Duodenal mucosa (tissue), 2 donors: ENCODE data around the gene EDN2.
A peak's percentile ranks its signal among the peaks of the same experiment; 100 is the strongest.

Experiments used
- H3K27ac ChIP-seq: one replicate; pipeline ENCODE4 v1.7.0; 2013; ENCODE audit warnings: low read depth, low read length
- H3K27me3 ChIP-seq, 2 donors: one replicate each; pipeline ENCODE4 v1.7.0; 2013; ENCODE audit warnings: low read length in 2 of 2, control low read depth in 1 of 2; ENCODE audit not compliant: insufficient read depth in 2 of 2, control insufficient read depth in 1 of 2
- H3K36me3 ChIP-seq, 2 donors: one replicate each; pipeline ENCODE4 v1.7.0; 2013; ENCODE audit warnings: low read length in 2 of 2, control low read depth in 1 of 2; ENCODE audit not compliant: insufficient read depth in 2 of 2, control insufficient read depth in 1 of 2
- H3K4me1 ChIP-seq, 2 donors: one replicate each; pipeline ENCODE4 v1.7.0; 2013; ENCODE audit warnings: low read length in 2 of 2, control low read depth in 1 of 2; ENCODE audit not compliant: insufficient read depth in 2 of 2, control insufficient read depth in 1 of 2
- H3K4me3 ChIP-seq, 2 donors: one replicate each; pipeline ENCODE4 v1.7.0; 2013; ENCODE audit warnings: low read length in 2 of 2, low read depth in 1 of 2
- H3K9ac ChIP-seq, 2 donors: one replicate each; pipeline ENCODE4 v1.7.0; 2013; ENCODE audit warnings: low read length in 2 of 2, low read depth in 1 of 2
- H3K9me3 ChIP-seq, 2 donors: one replicate each; pipeline ENCODE4 v1.7.0; 2013; ENCODE audit warnings: low read length in 2 of 2, control low read depth in 1 of 2; ENCODE audit not compliant: control insufficient read depth in 1 of 2

The EDN2 gene

GRCh38 chr1:41439234-41439633 is 45.2 kb downstream of the EDN2 start:
- Histone ChIP-seq H3K9ac (no peak overlapping the region), H3K9me3 (peaks cover 3% of the 10 kb centered on the region in 2 donors), H3K27me3 (peaks cover 4 to 11% of the 10 kb centered on the region in 2 donors), H3K4me3 (no peak overlapping the region), H3K36me3 (no peaks in the 10 kb centered on the region), H3K4me1 (no peaks in the 10 kb centered on the region), H3K27ac (no peak overlapping the region)

GRCh38 chr1:41438711-41439110 is 45.8 kb downstream of the EDN2 start:
- no peaks in the 10 kb centered on the region for H3K9me3 ChIP-seq

GRCh38 chr1:41437011-41437355 is 47.5 kb downstream of the EDN2 start:
- Histone ChIP-seq H3K27me3 (peaks cover 4 to 11% of the 10 kb centered on the region in 2 donors), H3K27ac (no peak overlapping the region), H3K36me3 (no peaks in the 10 kb centered on the region), H3K9ac (no peak overlapping the region), H3K4me1 (peaks cover 14 to 16% of the 10 kb centered on the region in 2 donors), H3K9me3 (no peaks in the 10 kb centered on the region), H3K4me3 (no peak overlapping the region)

More at GRCh38 chr1:41438711-41439110, 45.8 kb downstream of the EDN2 start:
- Histone ChIP-seq H3K4me3 (no peak overlapping the region), H3K27ac (no peak overlapping the region), H3K4me1 (no peaks in the 10 kb centered on the region), H3K27me3 (peaks cover 4 to 11% of the 10 kb centered on the region in 2 donors), H3K9ac (no peak overlapping the region), H3K36me3 (no peaks in the 10 kb centered on the region)

- Histone ChIP-seq H3K27me3 (peaks cover 4 to 11% of the 10 kb centered on the region in 2 donors), H3K36me3 (no peaks in the 10 kb centered on the region), H3K27ac (no peak overlapping the region)
Measured at GRCh38 chr1:41436281-41437010, 48.0 kb downstream of the EDN2 start.

GRCh38 chr1:41435570-41436178 is 48.8 kb downstream of the EDN2 start:
- Histone ChIP-seq H3K9ac (no peak overlapping the region), H3K4me1 (peaks cover 14 to 23% of the 10 kb centered on the region in 2 donors), H3K36me3 (no peaks in the 10 kb centered on the region), H3K9me3 (no peaks in the 10 kb centered on the region), H3K27ac (no peak overlapping the region), H3K4me3 (no peak overlapping the region), H3K27me3 (peaks cover 4 to 11% of the 10 kb centered on the region in 2 donors)

More at GRCh38 chr1:41436281-41437010, 48.0 kb downstream of the EDN2 start:
- no peaks in the 10 kb centered on the region for H3K9me3 ChIP-seq
- H3K9ac ChIP-seq: no peak overlapping the region
- peaks cover 14 to 21% of the 10 kb centered on the region in 2 donors for H3K4me1 ChIP-seq
- H3K4me3 ChIP-seq: no peak overlapping the region

GRCh38 chr1:41434748-41435449 is 49.6 kb downstream of the EDN2 start:
- no peaks in the 10 kb centered on the region for H3K36me3 ChIP-seq
- H3K27me3 ChIP-seq: peaks cover 4 to 11% of the 10 kb centered on the region in 2 donors

GRCh38 chr1:41434306-41434705 is 50.2 kb downstream of the EDN2 start:
- peaks cover 4 to 7% of the 10 kb centered on the region in 2 donors for H3K27me3 ChIP-seq
- H3K4me3 ChIP-seq: no peak overlapping the region
- H3K9me3 ChIP-seq: no peaks in the 10 kb centered on the region
- H3K4me1 ChIP-seq: peaks cover 14 to 27% of the 10 kb centered on the region in 2 donors
- H3K27ac ChIP-seq: no peak overlapping the region
- no peaks in the 10 kb centered on the region for H3K36me3 ChIP-seq
- H3K9ac ChIP-seq: no peak overlapping the region

More at GRCh38 chr1:41434748-41435449, 49.6 kb downstream of the EDN2 start:
- H3K4me3 ChIP-seq: no peak overlapping the region
- no peaks in the 10 kb centered on the region for H3K9me3 ChIP-seq
- no peak overlapping the region for H3K9ac ChIP-seq
- H3K4me1 ChIP-seq: peaks cover 14 to 27% of the 10 kb centered on the region in 2 donors
- H3K27ac ChIP-seq: no peak overlapping the region

GRCh38 chr1:41433501-41433900 is 51.0 kb downstream of the EDN2 start:
- peaks cover 4 to 5% of the 10 kb centered on the region in 2 donors for H3K27me3 ChIP-seq
- H3K9ac ChIP-seq: no peak overlapping the region
- peaks cover 14 to 27% of the 10 kb centered on the region in 2 donors for H3K4me1 ChIP-seq
- no peaks in the 10 kb centered on the region for H3K36me3 ChIP-seq
- no peak overlapping the region for H3K4me3 ChIP-seq
- no peaks in the 10 kb centered on the region for H3K9me3 ChIP-seq
- H3K27ac ChIP-seq: no peak overlapping the region

GRCh38 chr1:41432481-41433280 is 51.8 kb downstream of the EDN2 start:
- no peak overlapping the region for H3K9ac ChIP-seq
- no peaks in the 10 kb centered on the region for H3K36me3 ChIP-seq
- H3K4me1 ChIP-seq: peaks cover 14 to 27% of the 10 kb centered on the region in 2 donors
- no peak overlapping the region for H3K27ac ChIP-seq
- H3K27me3 ChIP-seq: peaks cover 4 to 5% of the 10 kb centered on the region in 2 donors
- H3K4me3 ChIP-seq: peak overlapping the region in 1 of 2 donors; percentile 28
- H3K9me3 ChIP-seq: no peaks in the 10 kb centered on the region
